Kidney glomerular epithelial cell (primary cell): ENCODE measurements around the gene PPP1R3F.
"Not testable (repeated sequence)": the region's sequence is repeated elsewhere in the genome, so short reads cannot be mapped to it uniquely, and the experiment has no call there.

Experiments used
- DNase-seq: peaks from one replicate; lab custom pipeline; 2025; lab: John Stamatoyannopoulos, UW

The PPP1R3F gene

GRCh38 chrX:49273181-49273727, 3.7 kb downstream of the PPP1R3F start:
- DNase-seq, result no peak

DNA sequence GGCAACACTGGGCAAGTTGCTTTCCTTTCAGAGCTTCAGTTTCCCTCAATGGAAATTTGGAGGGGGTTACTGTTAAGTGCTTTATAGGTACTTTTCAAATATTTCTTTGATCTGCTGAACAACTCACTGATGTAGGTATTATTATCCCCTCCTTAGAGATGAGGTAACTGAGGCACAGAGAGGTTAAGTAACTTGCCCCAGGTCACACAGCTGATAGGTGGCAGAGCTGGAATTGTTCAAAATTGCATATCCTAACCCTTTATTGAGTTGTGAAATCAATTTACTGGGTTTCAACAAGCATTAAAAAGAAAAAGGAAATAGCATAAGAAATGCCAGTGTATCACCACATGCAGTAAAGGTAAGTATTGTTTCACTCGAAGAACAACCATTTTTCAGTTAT, 6.6 kb downstream of the PPP1R3F start:
- no peak for DNase-seq

DNA sequence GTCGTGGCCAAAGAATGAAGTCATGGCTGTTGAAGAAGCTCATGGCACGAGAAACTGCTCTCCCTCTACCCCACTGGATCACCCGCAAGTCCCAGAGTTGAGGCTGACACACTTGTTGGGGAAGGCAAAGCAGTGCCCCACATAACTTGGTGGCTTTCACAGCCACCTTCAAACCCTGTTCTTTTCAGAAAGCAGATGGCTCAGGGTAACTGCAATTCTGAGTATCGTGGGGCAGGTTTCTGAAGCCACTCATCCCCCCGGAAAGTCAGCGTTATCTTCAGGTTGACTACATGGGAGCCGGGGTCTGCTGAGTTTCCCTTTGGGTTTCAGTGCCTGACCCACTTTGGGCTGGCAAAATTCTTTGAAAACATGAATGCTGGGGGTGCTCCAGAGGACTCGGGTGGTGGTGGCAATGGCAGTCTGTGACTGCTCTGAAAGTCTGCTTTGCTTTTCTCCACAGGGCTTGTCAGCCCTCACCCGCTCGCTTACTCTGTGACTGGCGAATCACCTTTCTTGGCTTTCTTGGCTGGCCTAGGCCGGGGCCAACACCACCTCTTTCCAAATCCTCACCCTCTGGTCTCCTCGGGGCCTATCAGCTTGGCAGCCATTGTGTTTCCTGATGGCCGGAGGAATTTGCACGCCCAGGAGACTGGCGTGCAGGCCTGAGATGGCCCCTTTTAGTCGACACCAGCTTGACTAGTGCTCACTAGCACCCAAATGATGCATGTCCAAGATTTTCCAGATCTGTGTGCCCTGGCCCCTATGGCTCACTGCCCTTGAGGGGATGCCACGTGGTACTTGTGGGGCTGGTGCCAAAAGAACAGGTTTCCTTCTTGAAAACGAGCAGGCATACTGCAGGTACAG, 7.3 kb downstream of the PPP1R3F start:
- no peak for DNase-seq

- no peak for DNase-seq
Observed at GRCh38 chrX:49277535-49277830, 7.9 kb downstream of the PPP1R3F start.

DNA sequence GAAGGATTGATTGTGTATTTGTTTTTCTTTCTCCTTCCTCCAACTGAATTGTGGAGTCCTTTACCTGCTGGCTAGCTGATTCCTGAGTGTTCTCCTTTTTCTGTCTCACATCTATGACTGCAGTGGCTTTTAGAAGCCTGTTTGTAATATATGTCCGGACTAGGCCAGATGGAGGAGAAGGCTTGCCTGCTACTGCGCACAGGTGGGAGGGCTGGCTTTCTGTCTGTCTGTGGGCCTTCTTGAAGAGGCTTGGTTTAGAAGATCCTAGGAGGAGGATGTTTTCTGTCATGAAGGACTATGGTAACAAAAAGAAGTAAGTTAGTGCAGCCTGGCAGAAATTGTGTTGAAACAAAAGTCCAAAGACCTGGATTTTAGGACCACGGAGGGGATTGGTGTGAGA, 8.5 kb downstream of the PPP1R3F start:
- DNase-seq, result no peak

- DNase-seq, result peak; percentile 0
Observed at GRCh38 chrX:49282647-49283011, 13.0 kb downstream of the PPP1R3F start.

DNA sequence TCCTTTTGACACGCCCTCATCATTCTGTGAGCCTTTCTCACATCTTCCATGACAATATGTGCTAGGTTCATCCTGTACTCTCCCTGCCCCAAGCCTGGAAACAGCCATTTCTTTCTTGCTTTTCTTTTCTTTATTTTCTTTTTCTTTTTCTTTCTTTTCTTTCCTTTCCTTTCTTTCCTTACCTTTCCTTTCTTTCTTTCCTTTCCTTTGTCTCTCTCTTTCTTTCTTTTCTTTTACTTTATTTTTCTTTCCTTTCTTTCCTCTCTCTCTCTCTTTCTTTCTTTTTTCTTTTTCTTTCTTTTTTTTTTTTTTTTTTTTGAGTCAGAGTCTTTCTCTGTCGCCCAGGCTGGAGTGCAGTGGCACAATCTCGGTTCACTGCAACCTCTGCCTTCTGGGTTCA, 14.6 kb downstream of the PPP1R3F start:
- no peak for DNase-seq

DNA sequence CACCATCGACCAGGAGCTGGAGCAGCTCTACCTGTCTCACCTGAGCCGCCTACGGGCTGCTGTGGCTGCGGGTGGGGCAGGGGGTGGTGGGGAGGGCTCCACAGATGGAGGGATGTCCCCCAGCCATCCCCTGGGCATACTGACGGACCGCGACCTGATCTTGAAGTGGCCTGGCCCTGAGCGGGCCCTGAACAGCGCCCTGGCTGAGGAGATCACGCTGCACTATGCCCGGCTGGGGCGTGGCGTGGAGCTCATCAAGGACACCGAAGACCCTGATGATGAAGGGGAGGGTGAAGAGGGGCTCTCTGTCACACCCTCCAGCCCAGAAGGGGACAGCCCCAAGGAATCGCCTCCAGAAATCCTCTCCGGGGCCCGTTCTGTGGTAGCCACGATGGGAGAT, 16.5 kb downstream of the PPP1R3F start:
- DNase-seq, result no peak

GRCh38 chrX:49286581-49286980, 17.0 kb downstream of the PPP1R3F start:
- DNase-seq, result no peak

GRCh38 chrX:49287665-49288064, 18.1 kb downstream of the PPP1R3F start:
- no peak for DNase-seq

- no peak for DNase-seq
Observed at GRCh38 chrX:49290215-49290614, 20.6 kb downstream of the PPP1R3F start.

GRCh38 chrX:49291615-49292337, 22.2 kb downstream of the PPP1R3F start:
- DNase-seq, result peak; percentile 9

DNA sequence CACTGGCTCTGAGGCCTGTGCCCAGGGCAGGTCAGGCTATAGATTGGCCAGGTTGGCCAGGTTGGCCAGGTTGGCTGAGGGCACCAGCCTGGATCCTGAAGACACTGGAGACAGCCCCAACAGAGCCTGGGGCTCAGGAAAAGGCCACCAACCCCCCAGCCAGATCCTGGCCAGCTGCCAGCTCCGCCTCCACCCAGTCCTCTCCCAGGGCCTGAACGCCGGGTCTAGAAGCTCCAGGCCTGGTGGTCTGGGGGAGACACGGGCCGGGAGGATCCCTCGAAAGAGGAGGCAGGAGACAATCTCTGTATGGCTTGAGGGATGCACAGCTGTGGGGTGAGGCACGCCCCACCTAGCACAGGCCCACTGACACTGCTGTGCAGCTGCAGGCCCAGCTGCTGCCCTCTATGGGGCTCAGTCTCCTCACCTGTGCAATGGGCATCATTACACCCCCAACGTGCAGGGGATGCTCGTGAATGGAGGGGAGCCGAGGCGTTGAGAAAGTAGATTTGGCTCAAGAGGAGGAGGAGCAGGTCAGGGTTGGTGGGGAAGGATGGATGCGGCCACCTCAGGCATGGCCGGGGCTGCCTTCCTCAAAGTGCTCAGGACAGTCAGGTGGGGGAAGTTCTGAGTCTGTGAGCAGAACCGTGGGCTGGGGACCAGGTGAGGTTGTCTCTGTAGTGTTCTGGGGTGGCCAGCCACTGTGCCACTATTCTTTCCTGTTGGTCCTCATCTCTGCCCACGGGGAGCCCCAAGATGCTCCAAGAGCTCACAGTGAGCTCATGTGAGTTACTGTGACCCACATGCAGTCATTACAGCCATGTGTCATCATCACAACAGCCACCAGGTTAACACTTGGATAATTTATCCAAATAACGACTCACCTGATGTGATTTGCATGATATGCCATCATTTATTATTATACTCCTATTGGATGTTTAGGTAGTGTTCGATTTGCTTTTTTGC, 23.1 kb downstream of the PPP1R3F start:
- DNase-seq, result no peak

DNA sequence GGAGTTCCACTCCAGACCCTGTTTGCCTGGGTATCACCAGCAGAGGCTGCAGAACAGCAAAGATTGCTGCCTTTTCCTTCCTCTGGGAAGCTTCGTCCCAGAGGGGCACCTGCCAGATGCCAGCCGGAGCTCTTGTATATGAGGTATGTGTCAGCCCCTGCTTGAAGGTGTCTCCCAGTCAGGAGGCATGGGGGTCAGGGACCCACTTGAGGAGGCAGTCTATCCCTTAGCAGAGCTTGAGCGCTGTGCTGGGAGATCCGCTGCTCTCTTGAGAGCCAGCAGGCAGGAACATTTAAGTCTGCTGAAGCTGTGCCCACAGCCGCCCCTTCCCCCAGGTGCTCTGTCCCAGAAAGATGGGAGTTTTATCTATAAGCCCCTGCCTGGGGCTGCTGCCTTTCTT, 29.7 kb downstream of the PPP1R3F start:
- not testable (repeated sequence) for DNase-seq

GRCh38 chrX:49300703-49301102, 31.1 kb downstream of the PPP1R3F start:
- no peak for DNase-seq

- no peak for DNase-seq
Observed at GRCh38 chrX:49303346-49303745, 33.8 kb downstream of the PPP1R3F start, which contains the start of gene GAGE10. Gene GAGE10 (plus strand): TSS chrX:49303646. CDS start chrX:49304860, 1,214 bp downstream.

DNA sequence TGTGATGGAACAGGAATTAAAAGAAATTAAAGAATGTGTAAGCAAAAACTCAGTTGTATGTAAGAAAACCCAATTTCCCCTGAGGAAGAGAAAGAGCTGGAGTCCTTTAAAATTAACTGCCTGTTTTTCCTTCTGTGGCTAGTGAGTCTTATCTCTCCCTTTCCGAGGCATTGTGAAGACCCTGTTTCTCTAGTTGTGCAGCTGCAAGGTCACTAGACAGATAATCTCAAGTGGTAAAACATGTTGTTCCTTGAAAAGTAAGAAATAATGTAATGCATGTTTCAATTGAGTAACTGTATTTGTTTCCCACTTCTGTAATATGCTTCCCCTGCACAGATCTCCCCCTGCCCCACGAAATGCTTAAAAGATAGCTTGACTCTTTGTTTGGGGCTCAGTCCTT, 38.2 kb downstream of the PPP1R3F start:
- not testable (repeated sequence) for DNase-seq

DNA sequence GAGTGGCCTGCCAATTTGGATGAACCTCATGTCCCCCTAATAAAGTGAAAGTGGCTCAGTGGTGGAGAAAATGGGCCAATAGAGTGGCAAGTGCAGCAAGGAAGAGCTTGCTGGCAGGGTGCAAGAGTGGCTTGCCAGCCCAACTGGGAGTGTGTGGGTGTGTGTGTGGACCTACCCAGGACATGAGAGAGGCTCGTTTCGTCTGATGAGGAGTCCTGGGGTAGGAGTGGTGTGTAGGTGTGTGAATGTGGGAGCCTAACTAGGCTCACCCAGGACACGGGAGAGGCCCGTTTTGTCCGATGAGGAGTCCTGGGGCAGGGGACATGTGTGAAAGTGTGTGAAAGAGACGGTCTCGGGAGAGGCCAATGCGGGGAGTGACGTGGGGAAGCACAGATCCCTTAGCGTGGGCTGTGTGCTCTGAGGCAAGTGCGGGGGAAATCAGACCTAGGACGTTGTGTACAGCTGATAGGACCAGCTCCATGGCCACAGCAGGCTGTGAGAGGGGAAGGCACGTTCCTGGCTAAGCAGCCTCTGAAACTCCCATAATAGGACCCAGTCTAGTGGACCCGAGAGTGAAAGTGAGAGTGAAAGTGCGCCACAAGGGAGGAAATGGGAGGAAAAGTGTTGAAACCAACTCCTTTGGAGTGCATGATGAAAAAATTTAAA, 39.1 kb downstream of the PPP1R3F start:
- no peak for DNase-seq

DNA sequence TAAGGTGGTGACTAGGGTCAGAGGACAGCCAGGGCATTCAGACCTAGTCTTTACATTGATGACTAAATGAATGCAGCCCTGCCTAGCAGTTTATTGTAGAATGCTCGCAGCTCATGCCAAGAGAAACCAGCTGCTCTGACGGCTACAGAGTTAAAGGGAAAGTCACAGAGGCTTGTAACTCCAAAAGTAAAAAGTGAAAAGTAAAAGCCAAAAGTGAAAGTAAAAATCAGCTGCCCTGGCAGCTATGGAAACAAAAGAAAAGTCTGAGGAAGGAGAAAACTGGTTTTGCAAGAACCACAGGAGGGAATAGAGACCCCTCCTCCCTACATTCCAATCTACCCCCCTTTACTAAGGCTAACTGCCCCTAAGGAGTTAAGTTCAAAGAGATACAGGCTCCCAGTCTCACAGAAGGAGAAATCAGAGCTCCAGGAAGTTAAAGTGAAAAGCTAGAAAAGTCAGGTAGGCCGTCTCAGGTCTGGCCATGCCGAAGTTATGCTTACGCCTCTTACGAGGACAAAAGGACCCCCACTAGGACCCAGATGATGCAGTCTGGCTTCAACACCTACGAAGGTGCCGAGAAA, 39.9 kb downstream of the PPP1R3F start:
- DNase-seq, result no peak

- DNase-seq, result no peak
Observed at GRCh38 chrX:49310371-49310770, 40.8 kb downstream of the PPP1R3F start.

DNA sequence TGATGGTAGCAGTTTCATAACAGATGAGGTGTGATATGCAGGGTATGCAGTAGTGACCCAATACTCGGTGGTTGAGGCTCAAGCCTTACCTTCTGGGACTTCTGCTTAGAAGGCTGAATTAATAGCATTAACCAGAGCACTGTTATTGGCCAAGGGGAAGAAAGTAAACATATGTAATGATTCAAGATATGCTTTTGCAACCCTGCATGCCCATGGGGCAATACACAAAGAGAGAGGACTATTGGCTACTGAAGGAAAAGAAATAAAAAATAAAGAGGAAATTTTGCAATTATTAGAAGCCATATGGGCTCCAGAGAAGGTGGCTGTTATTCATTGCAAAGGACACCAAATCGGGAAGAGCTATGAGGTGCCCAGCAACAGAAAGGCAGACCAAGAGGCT, 42.6 kb downstream of the PPP1R3F start:
- no peak for DNase-seq
